ENCODE data around the gene DNAJC6.
"Not testable (repeated sequence)": the region's sequence is repeated elsewhere in the genome, so short reads cannot be mapped to it uniquely, and the experiment has no call there.

Gene DNAJC6

DNA sequence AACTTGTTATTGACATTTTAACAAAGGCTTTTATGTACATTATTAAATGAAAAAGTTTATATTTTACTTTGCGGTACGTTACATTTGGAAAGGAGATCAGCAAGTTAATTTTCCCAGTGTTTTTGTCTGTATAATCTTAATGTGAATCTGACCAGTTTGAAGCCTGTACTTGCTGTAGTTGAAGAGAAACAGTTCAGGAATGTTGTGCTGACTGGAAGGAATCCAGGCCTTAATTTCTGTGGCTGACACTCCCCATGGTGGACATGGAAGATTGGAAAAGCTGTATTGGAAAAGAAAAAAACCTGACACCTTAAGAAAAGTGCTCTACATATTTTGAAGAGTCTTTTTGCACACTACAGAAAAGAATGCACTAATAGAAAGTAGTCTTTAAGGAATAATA lies 126.6 kb downstream of the DNAJC6 start:
- H3K36me3 ChIP-seq, result peaks cover 26% of the 10 kb centered on the region
- H3K27ac ChIP-seq, result no peak overlapping the region

GRCh38 chr1:65437616-65438015 lies 128.3 kb downstream of the DNAJC6 start:
- H3K4me1 ChIP-seq, result no peaks in the 10 kb centered on the region
- no peak overlapping the region for H3K4me2 ChIP-seq
- H4K20me1 ChIP-seq, result no peaks in the 10 kb centered on the region
- no peak overlapping the region for H3K4me3 ChIP-seq
- peaks cover 18% of the 10 kb centered on the region for H3K36me3 ChIP-seq
- H3K27ac ChIP-seq, result no peak overlapping the region
- H3K9ac ChIP-seq, result no peak overlapping the region
- TF ChIP-seq Cebpa-rat (IDR thresholded peaks at IDR 0.05), result no peak
- H3K27me3 ChIP-seq, result no peaks in the 10 kb centered on the region
- no peaks in the 10 kb centered on the region for H3K9me3 ChIP-seq

More for the DNA sequence above, 126.6 kb downstream of the DNAJC6 start:
- H3K4me3 ChIP-seq, result no peak overlapping the region
- no peak overlapping the region for H3K4me2 ChIP-seq
- no peaks in the 10 kb centered on the region for H3K4me1 ChIP-seq
- no peak overlapping the region for H3K9ac ChIP-seq
- TF ChIP-seq Cebpa-rat (IDR thresholded peaks at IDR 0.05), result no peak
- no peaks in the 10 kb centered on the region for H3K27me3 ChIP-seq
- no peaks in the 10 kb centered on the region for H3K9me3 ChIP-seq
- H4K20me1 ChIP-seq, result no peaks in the 10 kb centered on the region

- no peak overlapping the region for H3K4me2 ChIP-seq
- no peak overlapping the region for H3K4me3 ChIP-seq
- no peaks in the 10 kb centered on the region for H3K4me1 ChIP-seq
- TF ChIP-seq Cebpa-rat (IDR thresholded peaks at IDR 0.05), result no peak
- no peak overlapping the region for H3K9ac ChIP-seq
- no peaks in the 10 kb centered on the region for H3K27me3 ChIP-seq
- no peak overlapping the region for H3K27ac ChIP-seq
- no peaks in the 10 kb centered on the region for H3K9me3 ChIP-seq
- H3K36me3 ChIP-seq, result peaks cover 3% of the 10 kb centered on the region; the same call in 1 of the 2 replicates
- no peaks in the 10 kb centered on the region for H4K20me1 ChIP-seq
These were observed 131.1 kb downstream of the DNAJC6 start for GRCh38 chr1:65440322-65440900.

DNA sequence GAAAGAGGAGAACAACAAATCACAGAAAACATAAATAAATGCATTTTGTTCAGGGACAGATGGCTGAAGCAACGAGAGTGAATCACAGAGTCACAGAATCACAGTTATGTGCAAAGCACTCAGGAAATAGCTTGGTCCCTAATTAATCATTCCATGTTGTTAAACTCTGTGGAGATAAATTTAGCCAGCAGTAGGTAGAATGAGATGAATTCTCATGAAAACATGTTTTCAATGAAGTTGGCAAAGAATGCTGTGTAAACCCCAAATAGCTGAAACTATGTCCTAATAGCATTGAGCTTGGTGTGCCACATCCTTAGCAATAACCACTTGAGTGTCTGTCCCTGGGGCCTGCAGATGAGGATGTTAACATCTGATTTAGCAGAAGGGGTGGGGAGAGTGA lies 131.6 kb downstream of the DNAJC6 start:
- no peaks in the 10 kb centered on the region for H4K20me1 ChIP-seq
- no peak for TF ChIP-seq Cebpa-rat (IDR thresholded peaks at IDR 0.05)
- H3K4me2 ChIP-seq, result no peak overlapping the region
- H3K4me1 ChIP-seq, result no peaks in the 10 kb centered on the region
- H3K27me3 ChIP-seq, result no peaks in the 10 kb centered on the region
- H3K36me3 ChIP-seq, result no peaks in the 10 kb centered on the region
- no peak overlapping the region for H3K9ac ChIP-seq
- no peaks in the 10 kb centered on the region for H3K9me3 ChIP-seq
- no peak overlapping the region for H3K4me3 ChIP-seq
- H3K27ac ChIP-seq, result no peak overlapping the region

DNA sequence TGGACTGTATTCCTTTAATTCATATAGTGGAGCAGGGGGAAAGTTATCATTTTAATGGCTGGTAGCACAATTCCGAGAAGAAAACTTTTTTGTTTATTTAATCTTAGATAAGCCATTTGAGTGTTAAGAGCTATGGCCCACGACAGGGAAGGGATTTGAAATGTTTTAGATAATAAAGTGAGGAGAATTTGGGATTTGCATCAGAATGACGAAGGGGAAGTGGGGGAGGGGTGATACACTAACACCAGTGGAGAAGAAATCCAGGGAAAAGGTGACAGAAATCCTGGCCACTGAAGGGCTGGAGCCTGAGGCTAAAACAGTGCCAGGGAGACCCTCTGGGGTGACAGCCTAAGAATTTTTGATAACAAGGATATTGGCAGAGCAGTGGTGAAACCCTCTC lies 132.1 kb downstream of the DNAJC6 start:
- no peaks in the 10 kb centered on the region for H3K9me3 ChIP-seq
- no peak for TF ChIP-seq Cebpa-rat (IDR thresholded peaks at IDR 0.05)

GRCh38 chr1:65442442-65442841 lies 133.1 kb downstream of the DNAJC6 start:
- H3K9ac ChIP-seq, result no peak overlapping the region
- no peaks in the 10 kb centered on the region for H3K4me1 ChIP-seq
- H3K4me3 ChIP-seq, result no peak overlapping the region
- H3K9me3 ChIP-seq, result no peaks in the 10 kb centered on the region
- H3K27me3 ChIP-seq, result no peaks in the 10 kb centered on the region
- H3K4me2 ChIP-seq, result no peak overlapping the region
- H3K36me3 ChIP-seq, result no peaks in the 10 kb centered on the region
- H3K27ac ChIP-seq, result no peak overlapping the region
- no peaks in the 10 kb centered on the region for H4K20me1 ChIP-seq
- no peak for TF ChIP-seq Cebpa-rat (IDR thresholded peaks at IDR 0.05)

More for the DNA sequence above, 132.1 kb downstream of the DNAJC6 start:
- no peaks in the 10 kb centered on the region for H3K36me3 ChIP-seq
- H3K9ac ChIP-seq, result no peak overlapping the region
- H3K27ac ChIP-seq, result no peak overlapping the region
- no peak overlapping the region for H3K4me3 ChIP-seq
- H3K4me2 ChIP-seq, result no peak overlapping the region
- no peaks in the 10 kb centered on the region for H3K4me1 ChIP-seq
- no peaks in the 10 kb centered on the region for H4K20me1 ChIP-seq
- H3K27me3 ChIP-seq, result no peaks in the 10 kb centered on the region

DNA sequence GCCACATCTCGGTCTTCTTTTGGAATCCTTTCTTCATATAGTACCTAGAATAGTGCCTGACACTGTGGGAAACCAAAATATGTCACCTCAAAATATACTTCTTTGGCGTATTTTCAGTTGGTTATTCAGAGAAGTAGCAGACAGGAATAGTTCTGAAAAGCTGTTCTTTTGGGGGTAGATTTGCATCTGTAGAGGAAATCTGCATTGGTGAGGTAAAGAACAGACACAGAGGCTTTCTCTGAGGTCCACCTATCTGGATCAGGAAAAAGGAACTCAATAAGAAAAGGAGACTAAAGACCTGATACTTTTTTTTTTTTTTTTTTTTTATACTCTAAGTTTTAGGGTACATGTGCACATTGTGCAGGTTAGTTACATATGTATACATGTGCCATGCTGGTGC lies 134.3 kb downstream of the DNAJC6 start:
- Histone ChIP-seq H3K4me2 (no peak overlapping the region), H3K4me3 (no peak overlapping the region), H3K9ac (no peak overlapping the region), H4K20me1 (no peaks in the 10 kb centered on the region), H3K27me3 (no peaks in the 10 kb centered on the region), H3K9me3 (no peaks in the 10 kb centered on the region), H3K27ac (no peak overlapping the region), H3K4me1 (no peaks in the 10 kb centered on the region), H3K36me3 (no peaks in the 10 kb centered on the region)
- no peak for TF ChIP-seq Cebpa-rat (IDR thresholded peaks at IDR 0.05)

DNA sequence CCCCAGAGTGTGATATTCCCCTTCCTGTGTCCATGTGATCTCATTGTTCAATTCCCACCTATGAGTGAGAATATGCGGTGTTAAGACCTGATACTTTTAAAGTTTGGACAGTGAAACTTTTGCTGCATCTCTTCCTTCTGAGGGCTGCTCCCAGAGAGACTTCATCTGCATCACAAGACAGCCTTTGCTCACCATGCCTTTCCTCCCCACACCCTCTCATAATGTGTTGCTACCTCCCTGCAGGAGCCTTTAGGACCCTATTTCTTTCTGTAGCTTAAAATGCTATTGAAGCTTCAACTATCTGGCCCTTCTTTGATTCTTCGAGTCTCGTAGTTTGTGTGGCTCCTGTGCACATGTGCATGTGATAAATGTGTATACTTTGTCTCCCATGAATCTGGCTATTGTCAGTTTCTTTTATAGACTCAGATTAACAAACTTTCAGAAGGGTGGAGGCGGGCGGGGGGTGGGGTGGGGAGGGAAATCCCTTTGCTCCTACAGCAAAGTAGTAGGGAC lies 134.8 kb downstream of the DNAJC6 start:
- Histone ChIP-seq H3K4me3 (no peak overlapping the region), H3K9ac (no peak overlapping the region), H3K27me3 (no peaks in the 10 kb centered on the region), H3K4me1 (no peaks in the 10 kb centered on the region), H3K36me3 (no peaks in the 10 kb centered on the region), H4K20me1 (no peaks in the 10 kb centered on the region), H3K4me2 (no peak overlapping the region), H3K27ac (no peak overlapping the region), H3K9me3 (no peaks in the 10 kb centered on the region)
- no peak for TF ChIP-seq Cebpa-rat (IDR thresholded peaks at IDR 0.05)

- Histone ChIP-seq H3K27me3 (no peaks in the 10 kb centered on the region), H3K9ac (no peak overlapping the region), H3K4me3 (no peak overlapping the region), H3K9me3 (no peaks in the 10 kb centered on the region), H3K4me2 (no peak overlapping the region), H3K4me1 (no peaks in the 10 kb centered on the region), H4K20me1 (no peaks in the 10 kb centered on the region), H3K27ac (no peak overlapping the region), H3K36me3 (no peaks in the 10 kb centered on the region)
- peak; percentile 30; the same call in 1 of the 2 replicates for TF ChIP-seq Cebpa-rat (IDR thresholded peaks at IDR 0.05)
These were observed 136.5 kb downstream of the DNAJC6 start for GRCh38 chr1:65445837-65446236.

DNA sequence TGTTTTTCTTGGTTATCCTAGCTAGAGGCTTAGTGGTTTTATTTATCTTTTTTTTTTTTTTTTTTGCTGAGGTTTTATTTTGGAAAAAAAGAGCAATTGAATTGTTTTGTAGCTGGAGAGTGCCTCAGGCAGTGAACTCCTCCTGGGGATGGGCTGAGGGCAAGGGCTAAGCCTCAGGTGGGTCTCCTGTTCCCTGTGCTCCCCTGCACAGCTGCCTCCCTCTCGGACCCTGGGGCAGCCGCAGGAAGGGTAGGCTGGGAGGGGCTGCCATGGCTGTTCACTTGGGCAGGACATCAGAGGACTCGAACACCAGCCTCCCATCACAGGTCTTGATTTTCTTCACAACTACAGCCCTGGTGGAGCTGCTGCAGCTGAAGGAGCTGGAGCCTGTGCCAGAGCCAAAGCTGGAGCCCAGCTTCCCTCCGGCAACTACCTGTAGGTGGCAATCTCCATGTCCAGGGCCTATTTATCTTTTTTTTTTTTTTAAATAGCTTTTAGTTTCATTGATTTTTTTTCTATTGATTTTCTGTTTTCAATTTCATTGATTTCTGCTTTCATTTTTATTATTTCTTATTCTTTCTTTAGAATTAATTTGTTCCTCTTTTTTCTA lies 140.0 kb downstream of the DNAJC6 start:
- Histone ChIP-seq H3K4me3 (no peak overlapping the region), H3K4me1 (no peaks in the 10 kb centered on the region)

DNA sequence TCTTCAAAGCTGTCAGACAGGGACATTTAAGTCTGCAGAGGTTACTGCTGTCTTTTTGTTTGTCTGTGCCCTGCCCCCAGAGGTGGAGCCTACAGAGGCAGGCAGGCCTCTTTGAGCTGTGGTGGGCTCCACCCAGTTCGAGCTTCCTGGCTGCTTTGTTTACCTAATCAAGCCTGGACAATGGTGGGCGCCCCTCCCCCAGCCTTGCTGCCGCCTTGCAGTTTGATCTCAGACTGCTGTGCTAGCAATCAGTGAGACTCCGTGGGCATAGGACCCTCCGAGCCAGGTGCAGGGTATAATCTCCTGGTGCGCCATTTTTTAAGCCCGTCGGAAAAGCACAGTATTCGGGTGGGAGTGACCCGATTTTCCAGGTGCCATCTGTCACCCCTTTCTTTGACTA lies 146.3 kb downstream of the DNAJC6 start:
- H3K4me3 ChIP-seq, H3K4me2 ChIP-seq, H3K27me3 ChIP-seq, H3K4me1 ChIP-seq, H3K27ac ChIP-seq, H3K9ac ChIP-seq, H3K36me3 ChIP-seq, H3K9me3 ChIP-seq, H4K20me1 ChIP-seq: not testable (repeated sequence)

More for the DNA sequence above, 140.0 kb downstream of the DNAJC6 start:
- H4K20me1 ChIP-seq, result no peaks in the 10 kb centered on the region
- no peak for TF ChIP-seq Cebpa-rat (IDR thresholded peaks at IDR 0.05)
- no peak overlapping the region for H3K27ac ChIP-seq
- no peaks in the 10 kb centered on the region for H3K36me3 ChIP-seq
- no peaks in the 10 kb centered on the region for H3K27me3 ChIP-seq
- H3K9me3 ChIP-seq, result no peaks in the 10 kb centered on the region
- H3K4me2 ChIP-seq, result no peak overlapping the region
- no peak overlapping the region for H3K9ac ChIP-seq

Measured in BLaER1 (cell line).